Omental fat pad (tissue), 4 donors: ENCODE measurements around the gene ADM5. TPM values are rescaled to one million over a fixed set of nuclear protein-coding genes. Genes with fewer than 3 reads are reported as not detected.

Experiments used
- ATAC-seq: fragments of 150-250 bp; one replicate; pipeline ENCODE4 v1.9.1; 2016; ENCODE audit warnings: mild to moderate bottlenecking, moderate library complexity; ENCODE audit not compliant: low FRiP score
- DNase-seq: peaks from one replicate; pipeline ENCODE4 v3.0.0-alpha.2; 2019; ENCODE audit warnings: low spot score
- total RNA-seq, 4 donors: library from RNA; depleted of rRNA; stranded (reverse); fragments of >200 nt; gene quantifications; one replicate each; pipeline ENCODE4 v1.1.0, GENCODE V29; 2016
- TF ChIP-seq, protein P1 (sequence below), 3 donors: fragments of 450-650 bp; IDR thresholded peaks; one replicate each; pipeline ENCODE4 v1.5.1; 2016 to 2017; ENCODE audit warnings: antibody characterized with exemption in 3 of 3, mild to moderate bottlenecking in 3 of 3, moderate library complexity in 2 of 3

Gene ADM5, protein sequence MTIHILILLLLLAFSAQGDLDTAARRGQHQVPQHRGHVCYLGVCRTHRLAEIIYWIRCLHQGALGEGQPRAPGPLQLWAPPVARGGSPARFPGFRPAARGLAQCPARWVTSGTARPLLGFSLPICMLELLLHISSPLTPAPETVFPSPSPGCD
- total RNA-seq, result 1 to 10 TPM; 1.2 to 3.4 (median 2.3) TPM

DNA sequence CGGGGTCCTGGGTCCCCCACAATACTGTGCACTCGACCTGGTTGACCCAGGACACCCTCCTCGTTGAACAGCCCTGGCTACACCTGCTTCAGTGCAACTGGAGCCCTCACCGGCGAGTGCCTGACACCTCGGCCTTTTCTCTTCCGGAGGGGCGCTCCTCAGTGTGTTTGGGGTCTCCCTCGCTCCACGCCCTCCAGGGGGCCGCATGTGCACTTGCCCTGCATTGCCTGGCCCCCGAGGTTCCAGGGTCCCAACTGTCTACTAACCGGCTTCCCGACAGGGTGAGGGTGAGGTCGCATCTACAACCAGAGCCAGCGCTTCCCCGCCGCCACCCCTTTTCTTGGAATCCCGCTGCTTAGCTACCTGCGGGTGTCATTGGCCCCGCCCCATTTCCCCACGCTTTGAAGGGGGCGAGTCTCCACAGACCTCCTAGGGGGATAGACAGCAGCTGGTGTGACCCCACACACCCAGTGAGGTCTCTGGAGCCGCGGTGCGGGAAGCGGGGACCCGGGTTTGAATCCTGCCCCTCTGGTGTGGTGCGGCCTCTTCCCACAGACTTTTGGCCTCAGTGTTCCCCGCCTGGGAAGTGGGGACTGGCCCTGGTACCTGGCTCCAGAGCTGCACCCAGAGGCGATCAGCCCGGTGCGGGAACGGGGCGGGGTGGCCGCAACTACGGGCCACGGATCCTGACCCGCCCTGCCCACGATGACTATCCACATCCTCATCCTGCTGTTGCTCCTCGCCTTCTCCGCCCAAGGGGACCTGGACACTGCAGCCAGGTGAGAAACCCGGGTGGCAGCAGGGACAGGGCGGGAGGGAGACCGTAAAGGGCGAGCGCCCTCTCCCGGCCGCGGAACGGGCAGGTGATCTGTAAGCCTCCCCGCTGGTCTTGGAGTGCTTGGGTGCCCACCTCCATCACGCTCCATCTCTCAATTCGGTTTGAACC is at the start of gene ADM5:
TSS of gene ADM5 (plus strand) at position 462 of the 946 bp plus-strand sequence. CDS start at position 706, 244 bp downstream.
- peak; percentile 33 for ATAC-seq

DNA sequence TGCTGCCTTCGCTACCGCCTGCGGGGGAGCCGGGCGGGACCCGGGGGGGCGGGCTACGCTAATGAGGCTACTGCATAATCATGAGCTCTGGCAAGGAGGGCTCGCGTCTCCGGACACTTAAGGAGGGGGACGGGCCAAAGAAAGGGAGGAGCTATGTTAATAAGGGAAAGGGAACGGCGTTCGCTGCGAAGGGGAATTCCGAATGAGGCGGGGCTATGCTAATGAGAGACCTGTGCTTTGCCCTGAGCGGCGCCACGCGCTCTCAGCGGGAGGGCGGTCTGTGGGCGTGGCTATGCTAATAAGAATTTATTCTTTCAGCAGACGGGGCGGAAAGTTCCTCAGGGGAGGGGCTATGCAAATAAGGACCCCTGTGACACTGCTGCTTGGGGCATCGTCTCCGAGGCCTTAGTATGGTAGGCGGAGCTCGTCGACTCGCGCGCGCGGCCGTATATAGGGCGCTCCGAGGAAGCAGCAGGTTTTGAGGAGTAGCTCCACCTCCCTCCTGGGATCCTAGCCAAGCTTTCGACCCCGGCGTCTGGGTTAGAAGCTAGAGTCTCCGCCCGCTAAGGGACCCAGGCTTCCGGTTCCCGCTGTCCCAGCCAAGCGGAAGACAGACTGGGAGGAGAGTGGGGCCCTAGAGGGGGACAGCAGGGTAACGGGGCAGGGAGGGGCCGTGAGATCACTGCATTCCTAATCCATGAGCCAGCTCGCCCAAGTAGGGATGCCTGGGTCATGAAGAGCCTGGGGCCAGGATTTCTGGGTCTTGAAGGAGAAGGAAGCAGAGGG is 49.1 kb upstream of the ADM5 start, which contains the start of gene RRAS:
TSS of gene RRAS (minus strand) at position 31 of the 786 bp plus-strand sequence. CDS start 45 bp downstream, outside the sequence.
- DNase-seq (peak; percentile 96), ATAC-seq (peak; percentile 84)
- TF ChIP-seq, protein P1, sequence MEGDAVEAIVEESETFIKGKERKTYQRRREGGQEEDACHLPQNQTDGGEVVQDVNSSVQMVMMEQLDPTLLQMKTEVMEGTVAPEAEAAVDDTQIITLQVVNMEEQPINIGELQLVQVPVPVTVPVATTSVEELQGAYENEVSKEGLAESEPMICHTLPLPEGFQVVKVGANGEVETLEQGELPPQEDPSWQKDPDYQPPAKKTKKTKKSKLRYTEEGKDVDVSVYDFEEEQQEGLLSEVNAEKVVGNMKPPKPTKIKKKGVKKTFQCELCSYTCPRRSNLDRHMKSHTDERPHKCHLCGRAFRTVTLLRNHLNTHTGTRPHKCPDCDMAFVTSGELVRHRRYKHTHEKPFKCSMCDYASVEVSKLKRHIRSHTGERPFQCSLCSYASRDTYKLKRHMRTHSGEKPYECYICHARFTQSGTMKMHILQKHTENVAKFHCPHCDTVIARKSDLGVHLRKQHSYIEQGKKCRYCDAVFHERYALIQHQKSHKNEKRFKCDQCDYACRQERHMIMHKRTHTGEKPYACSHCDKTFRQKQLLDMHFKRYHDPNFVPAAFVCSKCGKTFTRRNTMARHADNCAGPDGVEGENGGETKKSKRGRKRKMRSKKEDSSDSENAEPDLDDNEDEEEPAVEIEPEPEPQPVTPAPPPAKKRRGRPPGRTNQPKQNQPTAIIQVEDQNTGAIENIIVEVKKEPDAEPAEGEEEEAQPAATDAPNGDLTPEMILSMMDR (IDR thresholded peaks at IDR 0.05), result no peak

More for the DNA sequence above, at the start of gene ADM5:
- TF ChIP-seq, protein P1 (IDR thresholded peaks at IDR 0.05), result no peak
- no peak for DNase-seq

DNA sequence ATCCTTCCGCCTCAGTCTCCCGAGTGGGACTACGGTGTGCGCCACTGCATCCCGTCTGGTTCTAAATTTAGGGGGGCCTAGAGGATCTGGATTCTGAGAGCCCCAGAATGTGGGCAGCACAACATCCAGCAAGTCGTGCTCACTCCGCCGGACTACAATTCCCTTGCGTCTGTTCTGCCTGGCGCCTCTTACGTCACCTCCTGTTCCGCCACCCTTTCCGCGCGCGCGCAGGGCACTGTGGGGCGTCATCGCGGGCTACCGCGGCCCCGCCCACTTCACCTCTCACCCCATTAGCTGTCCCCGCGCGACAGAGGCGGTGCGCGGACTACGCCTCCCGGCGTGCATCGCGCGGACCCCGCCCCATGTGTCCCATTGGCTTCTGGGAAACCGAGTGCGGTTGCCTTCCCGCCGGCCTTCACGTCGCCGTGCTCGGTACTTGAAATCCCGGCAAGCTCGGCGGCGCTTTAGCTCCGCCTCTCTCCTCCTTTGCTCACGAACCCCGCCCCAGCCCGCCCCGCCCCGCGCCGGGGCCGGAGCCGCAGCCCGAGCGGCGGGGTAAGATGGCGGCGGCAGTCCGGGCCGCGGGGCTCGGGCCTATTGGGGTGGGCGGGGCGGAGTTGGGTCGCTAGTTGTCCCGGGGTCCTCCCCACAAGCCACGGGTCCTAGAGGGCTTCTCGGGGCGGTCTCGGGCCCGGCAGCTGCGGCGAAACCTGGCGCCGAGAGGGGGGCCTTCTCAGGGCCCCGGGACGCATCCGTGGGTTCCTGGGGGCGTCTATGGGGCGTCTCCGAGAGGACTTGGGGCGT is 47.5 kb upstream of the ADM5 start, which contains the start of gene SCAF1:
TSS of gene SCAF1 (plus strand) at position 522 of the 804 bp plus-strand sequence. CDS start 2,818 bp downstream, outside the sequence.
- DNase-seq, result peak; percentile 81
- peak; percentile 71 for ATAC-seq
- TF ChIP-seq, protein P1 (IDR thresholded peaks at IDR 0.05), result no peak

DNA sequence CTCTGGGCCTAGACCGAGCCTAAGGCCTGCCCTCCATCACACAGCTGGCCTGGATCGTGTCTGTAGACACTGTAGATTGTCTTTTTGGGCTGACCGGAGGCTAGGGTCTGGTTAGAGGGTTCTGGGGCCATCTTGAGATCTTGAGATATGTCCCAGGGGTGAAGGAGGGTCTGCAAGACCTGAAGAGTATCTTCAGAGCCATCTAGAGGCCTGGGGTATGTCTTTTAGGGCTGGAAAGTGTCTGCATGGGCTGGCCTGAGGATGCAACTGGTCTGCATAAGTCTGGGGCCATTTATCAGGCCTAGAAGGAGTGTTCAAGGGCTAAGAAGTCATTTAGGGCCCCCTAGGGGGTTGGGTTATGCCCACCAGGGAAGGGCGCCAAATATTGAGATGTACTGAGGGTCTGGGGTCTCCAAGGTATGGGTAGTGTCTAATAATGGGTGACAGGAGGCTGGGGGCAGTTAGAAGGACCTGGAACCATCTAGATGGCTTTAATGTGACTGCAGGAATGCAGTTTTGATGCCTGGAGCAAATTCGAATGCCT is 46.8 kb upstream of the ADM5 start:
- DNase-seq (no peak), ATAC-seq (no peak)
- TF ChIP-seq, protein P1 (IDR thresholded peaks at IDR 0.05), result no peak

DNA sequence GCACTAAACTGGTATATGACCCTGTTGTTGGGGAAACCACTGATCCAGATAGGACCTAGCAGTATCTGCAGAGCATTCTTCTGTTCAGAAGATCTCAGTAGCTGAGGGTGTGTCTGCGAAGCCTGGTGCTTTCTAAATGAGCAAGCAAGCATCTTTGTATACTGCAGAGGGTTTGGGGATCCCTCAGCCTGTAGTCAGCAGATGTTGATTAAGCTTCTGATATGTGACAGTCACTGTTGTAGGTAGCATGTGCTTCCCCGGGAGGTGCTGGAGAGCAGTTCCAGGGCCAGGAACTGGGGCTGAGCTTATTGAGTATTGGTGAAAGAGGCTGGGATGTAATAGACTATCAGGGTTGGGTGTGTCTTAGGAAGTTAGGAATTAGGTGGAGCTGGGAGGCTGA is 45.9 kb upstream of the ADM5 start:
- ATAC-seq (no peak), DNase-seq (no peak)
- TF ChIP-seq, protein P1 (IDR thresholded peaks at IDR 0.05), result no peak

DNA sequence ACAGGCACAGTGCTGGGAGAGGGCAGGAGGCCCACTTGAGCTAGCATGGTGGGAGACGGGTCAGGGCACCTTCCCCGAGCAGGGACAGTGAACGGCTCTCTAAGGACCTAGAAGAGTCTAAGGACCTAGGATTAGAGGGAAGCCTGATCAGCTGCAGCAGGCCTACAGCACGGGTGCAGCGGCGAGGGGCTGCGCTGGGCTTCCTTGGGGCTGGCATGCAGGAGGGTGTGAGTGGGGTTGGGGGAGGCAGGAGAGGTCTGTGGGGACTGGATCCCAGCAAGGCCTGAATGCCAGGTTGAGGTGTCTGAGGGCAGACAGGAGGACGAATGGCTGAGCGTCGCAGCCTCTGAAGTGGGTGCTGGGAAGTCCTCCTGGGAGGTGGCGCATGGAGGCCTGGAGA is 43.8 kb upstream of the ADM5 start:
- no peak for DNase-seq
- ATAC-seq, result no peak
- TF ChIP-seq, protein P1 (IDR thresholded peaks at IDR 0.05), result no peak
